ENCODE measurements around the gene PLCG2. TPM values are rescaled to one million over a fixed set of nuclear protein-coding genes. Genes with fewer than 3 reads are reported as not detected.

PLCG2 gene
- polyA plus RNA-seq, 3 donors = 19.5 to 47.4 (median 35.5) TPM

DNA sequence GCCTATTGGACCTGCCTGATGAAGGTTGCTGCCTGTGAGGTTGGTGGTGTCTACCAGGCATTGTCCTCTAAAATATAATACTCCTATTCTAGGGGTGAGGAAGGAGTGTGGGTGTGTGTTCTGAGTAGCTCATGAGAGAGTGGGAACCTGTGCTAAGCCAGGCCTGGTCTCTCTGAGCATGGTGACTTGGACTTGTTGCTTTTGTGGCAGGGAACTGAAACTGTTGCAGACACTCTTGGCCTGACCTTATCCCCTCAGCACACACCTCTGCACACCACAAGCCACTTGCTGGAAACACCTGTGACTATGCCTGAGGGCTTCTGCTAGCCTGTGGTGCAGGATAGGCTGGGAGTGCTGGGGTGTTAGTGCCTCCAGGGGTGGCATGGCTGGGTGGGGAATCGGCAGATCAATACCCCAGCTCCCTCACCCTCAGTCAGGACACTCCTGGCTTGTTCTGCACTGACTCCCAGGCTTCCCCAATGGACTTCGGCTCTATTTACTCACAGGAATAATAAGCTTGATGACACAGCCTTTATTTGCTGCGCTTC, 29.9 kb downstream of the PLCG2 start:
- Histone ChIP-seq H3K27ac (ENCODE audit: low read depth in 1 of 2, low read length in 2 of 2) (peak overlapping the region in 1 of 2 donors; percentile 49), H3K9ac (ENCODE audit: insufficient read depth, low read length, poor library complexity, severe bottlenecking) (no peak overlapping the region), H3K4me3 (replicated peaks in 1 of 3; ENCODE audit: low read depth in 2 of 3, low read length in 3 of 3) (no peak overlapping the region), H3K27me3 (ENCODE audit: control insufficient read depth in 2 of 2, insufficient read depth in 2 of 2, low read length in 2 of 2) (no peaks in the 10 kb centered on the region), H3K9me3 (replicated peaks in 1 of 2; ENCODE audit: control insufficient read depth in 1 of 2, insufficient read depth in 1 of 2, low read length in 2 of 2) (no peaks in the 10 kb centered on the region), H2AFZ (ENCODE audit: insufficient read depth, low read depth, low read length, poor library complexity, severe bottlenecking) (no peak overlapping the region), H3K36me3 (replicated peaks in 1 of 2; ENCODE audit: control insufficient read depth in 1 of 2, insufficient read depth in 2 of 2, low read length in 2 of 2) (peaks cover 0 to 30% of the 10 kb centered on the region in 2 donors), H3K79me2 (ENCODE audit: insufficient read depth, low read length) (peaks cover 82% of the 10 kb centered on the region), H3K4me1 (ENCODE audit: control insufficient read depth in 1 of 2, insufficient read depth in 2 of 2, low read length in 2 of 2) (peaks cover 33 to 49% of the 10 kb centered on the region in 2 donors), H4K20me1 (ENCODE audit: insufficient read depth, low read length) (peaks cover 84% of the 10 kb centered on the region), H3K4me2 (replicated peaks; ENCODE audit: extremely low read depth, low read length, poor library complexity, severe bottlenecking) (no peak overlapping the region)
- Mint-ChIP-seq H3K27me3 (ENCODE audit: low read depth in 3 of 3) (peaks cover 0 to 2% (median 0%) of the 10 kb centered on the region in 3 donors), H3K36me3 (peaks cover 34 to 42% of the 10 kb centered on the region in 2 donors), H3K9me3 (no peaks in the 10 kb centered on the region), H3K4me3 (peak overlapping the region in 1 of 2 donors; percentile 58), H3K27ac (peak overlapping the region; percentile 1 to 89 (median 38)), H3K4me1 (peaks cover 76% of the 10 kb centered on the region)
- 64% methylated on average over 3 of the region's 3 CpGs for WGBS (ENCODE audit: insufficient coverage)
- TF ChIP-seq, protein P1, sequence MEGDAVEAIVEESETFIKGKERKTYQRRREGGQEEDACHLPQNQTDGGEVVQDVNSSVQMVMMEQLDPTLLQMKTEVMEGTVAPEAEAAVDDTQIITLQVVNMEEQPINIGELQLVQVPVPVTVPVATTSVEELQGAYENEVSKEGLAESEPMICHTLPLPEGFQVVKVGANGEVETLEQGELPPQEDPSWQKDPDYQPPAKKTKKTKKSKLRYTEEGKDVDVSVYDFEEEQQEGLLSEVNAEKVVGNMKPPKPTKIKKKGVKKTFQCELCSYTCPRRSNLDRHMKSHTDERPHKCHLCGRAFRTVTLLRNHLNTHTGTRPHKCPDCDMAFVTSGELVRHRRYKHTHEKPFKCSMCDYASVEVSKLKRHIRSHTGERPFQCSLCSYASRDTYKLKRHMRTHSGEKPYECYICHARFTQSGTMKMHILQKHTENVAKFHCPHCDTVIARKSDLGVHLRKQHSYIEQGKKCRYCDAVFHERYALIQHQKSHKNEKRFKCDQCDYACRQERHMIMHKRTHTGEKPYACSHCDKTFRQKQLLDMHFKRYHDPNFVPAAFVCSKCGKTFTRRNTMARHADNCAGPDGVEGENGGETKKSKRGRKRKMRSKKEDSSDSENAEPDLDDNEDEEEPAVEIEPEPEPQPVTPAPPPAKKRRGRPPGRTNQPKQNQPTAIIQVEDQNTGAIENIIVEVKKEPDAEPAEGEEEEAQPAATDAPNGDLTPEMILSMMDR (IDR thresholded peaks at IDR 0.05) = no peak
- no peak for DNase-seq
- intact Hi-C loops (cut with micrococcal nuclease) = no loop called here

DNA sequence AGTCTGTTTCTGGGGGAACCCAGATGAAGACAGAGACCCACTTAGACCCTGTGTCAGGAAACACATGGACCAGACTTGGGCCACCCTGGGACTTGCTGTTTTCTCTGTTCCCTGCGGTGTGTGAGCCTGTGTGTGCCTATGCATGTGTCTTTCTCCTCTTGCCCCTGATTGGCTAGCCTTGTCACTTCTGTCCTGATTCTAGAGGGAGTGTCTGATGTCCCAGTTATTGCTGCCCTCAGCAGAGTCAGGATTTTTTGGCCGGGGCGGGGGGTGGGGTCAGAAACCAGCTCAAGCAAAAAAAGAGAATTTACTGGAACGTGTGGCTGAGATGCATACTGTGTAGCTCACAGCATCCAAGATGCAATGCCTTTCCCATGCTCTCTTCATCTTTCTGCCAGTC, 30.5 kb downstream of the PLCG2 start:
- Histone ChIP-seq H2AFZ (ENCODE audit: insufficient read depth, low read depth, low read length, poor library complexity, severe bottlenecking) (no peak overlapping the region), H3K9me3 (replicated peaks in 1 of 2; ENCODE audit: control insufficient read depth in 1 of 2, insufficient read depth in 1 of 2, low read length in 2 of 2) (no peaks in the 10 kb centered on the region), H3K9ac (ENCODE audit: insufficient read depth, low read length, poor library complexity, severe bottlenecking) (no peak overlapping the region), H3K4me1 (ENCODE audit: control insufficient read depth in 1 of 2, insufficient read depth in 2 of 2, low read length in 2 of 2) (peaks cover 29 to 48% of the 10 kb centered on the region in 2 donors), H3K27me3 (ENCODE audit: control insufficient read depth in 2 of 2, insufficient read depth in 2 of 2, low read length in 2 of 2) (no peaks in the 10 kb centered on the region), H3K27ac (ENCODE audit: low read depth in 1 of 2, low read length in 2 of 2) (peak overlapping the region in 1 of 2 donors; percentile 49), H4K20me1 (ENCODE audit: insufficient read depth, low read length) (peaks cover 84% of the 10 kb centered on the region), H3K4me2 (replicated peaks; ENCODE audit: extremely low read depth, low read length, poor library complexity, severe bottlenecking) (no peak overlapping the region), H3K79me2 (ENCODE audit: insufficient read depth, low read length) (peaks cover 88% of the 10 kb centered on the region), H3K4me3 (replicated peaks in 1 of 3; ENCODE audit: low read depth in 2 of 3, low read length in 3 of 3) (no peak overlapping the region), H3K36me3 (replicated peaks in 1 of 2; ENCODE audit: control insufficient read depth in 1 of 2, insufficient read depth in 2 of 2, low read length in 2 of 2) (peaks cover 0 to 30% of the 10 kb centered on the region in 2 donors)
- H3K36me3 Mint-ChIP-seq = peaks cover 34 to 42% of the 10 kb centered on the region in 2 donors
- DNase-seq = no peak
- no peaks in the 10 kb centered on the region for H3K9me3 Mint-ChIP-seq
- H3K27me3 Mint-ChIP-seq (ENCODE audit: low read depth in 3 of 3) = peaks cover 0 to 2% (median 0%) of the 10 kb centered on the region in 3 donors
- TF ChIP-seq, protein P1 (IDR thresholded peaks at IDR 0.05) = no peak
- peaks cover 75% of the 10 kb centered on the region for H3K4me1 Mint-ChIP-seq
- WGBS (ENCODE audit: insufficient coverage) = 33% methylated on average over 2 of the region's 4 CpGs
- intact Hi-C loops (cut with micrococcal nuclease) = no loop called here
- H3K4me3 Mint-ChIP-seq = no peak overlapping the region
- H3K27ac Mint-ChIP-seq = peak overlapping the region in 4 of 7 donors; percentile 40 to 89 (median 75)

Measured in CD14-positive monocyte (primary cell).